ENCODE results near the gene HMGN1.

The HMGN1 gene

GRCh38 chr21:39348040-39348354, 891 bp downstream of the HMGN1 start:
- Histone ChIP-seq H3K27ac (replicated peaks) (peak overlapping the region; percentile 81), H3K27me3 (ENCODE audit: insufficient read depth, poor library complexity, severe bottlenecking) (no peaks in the 10 kb centered on the region), H3K4me3 (replicated peaks; ENCODE audit: insufficient read depth, low read length) (peak overlapping the region; percentile 79)
- TF ChIP-seq SPI1 (IDR thresholded peaks at IDR 0.05; ENCODE audit: borderline replicate concordance, low read depth) (no peak), GABPA (IDR thresholded peaks at IDR 0.05; ENCODE audit: low read depth) (no peak), CTCF (IDR thresholded peaks at IDR 0.05; ENCODE audit: insufficient read depth, low read length) (no peak), POLR2AphosphoS5 (IDR thresholded peaks at IDR 0.05; ENCODE audit: low read depth) (no peak), REST (IDR thresholded peaks at IDR 0.05; ENCODE audit: insufficient replicate concordance, low read depth) (no peak)
- no peak for DNase-seq (ENCODE audit: low read depth in 1 of 2, low spot score in 1 of 2)

GRCh38 chr21:39347537-39347936, 1.4 kb downstream of the HMGN1 start:
- TF ChIP-seq SPI1 (IDR thresholded peaks at IDR 0.05; ENCODE audit: borderline replicate concordance, low read depth) (no peak), REST (IDR thresholded peaks at IDR 0.05; ENCODE audit: insufficient replicate concordance, low read depth) (no peak), CTCF (IDR thresholded peaks at IDR 0.05; ENCODE audit: insufficient read depth, low read length) (no peak), GABPA (IDR thresholded peaks at IDR 0.05; ENCODE audit: low read depth) (no peak), POLR2AphosphoS5 (IDR thresholded peaks at IDR 0.05; ENCODE audit: low read depth) (no peak)
- no peaks in the 10 kb centered on the region for H3K27me3 ChIP-seq (ENCODE audit: insufficient read depth, poor library complexity, severe bottlenecking)
- H3K27ac ChIP-seq (replicated peaks): peak overlapping the region; percentile 81
- DNase-seq (ENCODE audit: low read depth in 1 of 2, low spot score in 1 of 2): peak in 1 of 2 experiments; percentile 23
- H3K4me3 ChIP-seq (replicated peaks; ENCODE audit: insufficient read depth, low read length): peak overlapping the region; percentile 79

GRCh38 chr21:39346671-39347331, 2.1 kb downstream of the HMGN1 start:
- peak overlapping the region; percentile 79 for H3K4me3 ChIP-seq (replicated peaks; ENCODE audit: insufficient read depth, low read length)
- DNase-seq (ENCODE audit: low read depth in 1 of 2, low spot score in 1 of 2): no peak
- H3K27ac ChIP-seq (replicated peaks): peak overlapping the region; percentile 81
- TF ChIP-seq GABPA (IDR thresholded peaks at IDR 0.05; ENCODE audit: low read depth) (no peak), CTCF (IDR thresholded peaks at IDR 0.05; ENCODE audit: insufficient read depth, low read length) (no peak), REST (IDR thresholded peaks at IDR 0.05; ENCODE audit: insufficient replicate concordance, low read depth) (no peak)
- no peaks in the 10 kb centered on the region for H3K27me3 ChIP-seq (ENCODE audit: insufficient read depth, poor library complexity, severe bottlenecking)

All from HL-60 (cell line).